ENCODE data around the gene ATP6V0A1. TPM values are rescaled to one million over a fixed set of nuclear protein-coding genes. Genes with fewer than 3 reads are reported as not detected.

The ATP6V0A1 gene
- total and polyA plus RNA-seq, 10 donors = 23.0 to 140 (median 110) TPM

GRCh38 chr17:42561897-42562387, 103.3 kb downstream of the ATP6V0A1 start, which contains the start of gene COASY:
TSS of gene COASY (plus strand) at chr17:42562148. CDS start at chr17:42562623, 475 bp downstream.
- TF ChIP-seq CTCF (IDR thresholded peaks at IDR 0.05 in 8 of 11, conservative IDR thresholded peaks at IDR 0.05 in 3 of 11) = peak in 2 of 11 experiments; percentile 39
- TF ChIP-seq POLR2AphosphoS5 (IDR thresholded peaks at IDR 0.05) = peak; percentile 86 to 96 (median 92)
- TF ChIP-seq POLR2A (IDR thresholded peaks at IDR 0.05) = no peak
- Histone ChIP-seq H3K27ac (peak within 1 kb of the TSS; percentile 9 to 98 (median 86)), H3K36me3 (peaks cover 0 to 34% (median 20%) of the 10 kb centered on the region in 6 donors), H3K9me3 (no peaks in the 10 kb centered on the region), H3K27me3 (replicated peaks in 1 of 7) (no peaks in the 10 kb centered on the region), H3K4me1 (peaks cover 29 to 69% (median 44%) of the 10 kb centered on the region in 6 donors), H3K4me3 (peak within 1 kb of the TSS; percentile 83 to 99 (median 90))
- DNase-seq = peak; percentile 95
- 0 to 2% (median 1%) methylated on average over 24 to 26 of the region's 26 CpGs for WGBS, 5 donors
- intact Hi-C loops (cut with DNase I; ENCODE audit: low total_unique reads) = no loop called here

- peaks cover 29 to 73% (median 45%) of the 10 kb centered on the region in 6 donors for H3K4me1 ChIP-seq
- H3K27me3 ChIP-seq (replicated peaks in 1 of 7) = no peaks in the 10 kb centered on the region
- TF ChIP-seq CTCF (IDR thresholded peaks at IDR 0.05 in 8 of 11, conservative IDR thresholded peaks at IDR 0.05 in 3 of 11) (no peak), POLR2AphosphoS5 (IDR thresholded peaks at IDR 0.05) (no peak), POLR2A (IDR thresholded peaks at IDR 0.05) (no peak)
- peak overlapping the region; percentile 83 to 99 (median 90) for H3K4me3 ChIP-seq
- peak overlapping the region; percentile 9 to 98 (median 86) for H3K27ac ChIP-seq
- H3K36me3 ChIP-seq = peaks cover 0 to 34% (median 20%) of the 10 kb centered on the region in 6 donors
- peak; percentile 90 for DNase-seq
- WGBS, 5 donors = 8 to 18% (median 15%) methylated on average over 44 to 48 of the region's 48 CpGs
- intact Hi-C loops (cut with DNase I; ENCODE audit: low total_unique reads) = no loop called here
- no peaks in the 10 kb centered on the region for H3K9me3 ChIP-seq
Observed at GRCh38 chr17:42562388-42563142, 103.9 kb downstream of the ATP6V0A1 start.

GRCh38 chr17:42563143-42563509, 104.4 kb downstream of the ATP6V0A1 start:
- Histone ChIP-seq H3K9me3 (no peaks in the 10 kb centered on the region), H3K27me3 (replicated peaks in 1 of 7) (no peaks in the 10 kb centered on the region), H3K36me3 (peaks cover 0 to 36% (median 21%) of the 10 kb centered on the region in 6 donors), H3K4me1 (peaks cover 33 to 78% (median 51%) of the 10 kb centered on the region in 6 donors), H3K27ac (peak overlapping the region in 4 of 8 donors; percentile 87 to 98 (median 92)), H3K4me3 (peak overlapping the region; percentile 83 to 99 (median 90))
- DNase-seq = peak; percentile 85
- intact Hi-C loops (cut with DNase I; ENCODE audit: low total_unique reads) = no loop called here
- 70 to 87% (median 78%) methylated on average over 12 to 14 of the region's 14 CpGs for WGBS, 5 donors
- no peak for TF ChIP-seq CTCF (IDR thresholded peaks at IDR 0.05 in 8 of 11, conservative IDR thresholded peaks at IDR 0.05 in 3 of 11)
- TF ChIP-seq POLR2AphosphoS5 (IDR thresholded peaks at IDR 0.05) = no peak

GRCh38 chr17:42563543-42563942, 104.9 kb downstream of the ATP6V0A1 start:
- Histone ChIP-seq H3K4me3 (peak overlapping the region in 6 of 8 donors; percentile 84 to 99 (median 91)), H3K36me3 (peaks cover 0 to 40% (median 23%) of the 10 kb centered on the region in 6 donors), H3K27ac (peak overlapping the region in 3 of 8 donors; percentile 90 to 98 (median 94)), H3K9me3 (no peaks in the 10 kb centered on the region), H3K27me3 (replicated peaks in 1 of 7) (no peaks in the 10 kb centered on the region), H3K4me1 (peaks cover 37 to 83% (median 55%) of the 10 kb centered on the region in 6 donors)
- DNase-seq = no peak
- TF ChIP-seq POLR2A (IDR thresholded peaks at IDR 0.05) (no peak), POLR2AphosphoS5 (IDR thresholded peaks at IDR 0.05) (no peak), CTCF (IDR thresholded peaks at IDR 0.05 in 8 of 11, conservative IDR thresholded peaks at IDR 0.05 in 3 of 11) (no peak)
- intact Hi-C loops (cut with DNase I; ENCODE audit: low total_unique reads) = no loop called here
- WGBS, 5 donors = 18 to 55% (median 26%) methylated on average over 1 of the region's 1 CpG

Measured in spleen (tissue), 11 donors.